SU-DHL-6 (cell line): ENCODE results near the gene PINLYP.

ENCODE experiments used
- H2AFZ ChIP-seq: fragments of 200-600 bp; sonication (generic); 2 replicates; pipeline ENCODE4 v1.6.1; 2014; ENCODE audit warnings: low read depth, mild to moderate bottlenecking, moderate library complexity, mixed read lengths, antibody characterized with exemption, low read length; ENCODE audit not compliant: severe bottlenecking
- H3F3A ChIP-seq: fragments of 200-600 bp; shearing (Covaris generic); 2 replicates; pipeline ENCODE4 v1.6.0; 2016; ENCODE audit warnings: antibody characterized with exemption, mild to moderate bottlenecking; ENCODE audit not compliant: insufficient read depth
- H3K27ac ChIP-seq: fragments of 200-600 bp; sonication (generic); 2 replicates; pipeline ENCODE4 v1.5.1; 2016; ENCODE audit warnings: low read depth, mild to moderate bottlenecking, low read length, moderate library complexity, mixed read lengths
- H3K27me3 ChIP-seq: fragments of 200-600 bp; sonication (generic), shearing (Covaris generic); 2 replicates; pipeline ENCODE4 v1.6.0; 2014; ENCODE audit warnings: mild to moderate bottlenecking, low read length
- H3K36me3 ChIP-seq: fragments of 200-600 bp; sonication (generic); 2 replicates; pipeline ENCODE4 v1.6.1; 2014; ENCODE audit warnings: mild to moderate bottlenecking, low read length, mixed read lengths
- H3K4me2 ChIP-seq: fragments of 300-600, 200-600 bp; shearing (Covaris generic), sonication (generic); 2 replicates; pipeline ENCODE4 v1.6.0; 2014; ENCODE audit warnings: low read length, low read depth, mild to moderate bottlenecking; ENCODE audit not compliant: poor library complexity, severe bottlenecking
- H3K4me3 ChIP-seq: fragments of 200-600 bp; sonication (generic); 2 replicates; pipeline ENCODE4 v1.5.1; 2014; ENCODE audit warnings: antibody characterized with exemption, low read length, mild to moderate bottlenecking, mixed read lengths; ENCODE audit not compliant: insufficient read depth, poor library complexity, severe bottlenecking
- H3K79me2 ChIP-seq: fragments of 200-600 bp; sonication (generic); 2 replicates; pipeline ENCODE4 v1.6.1; 2014; ENCODE audit warnings: mild to moderate bottlenecking, low read length, moderate library complexity; ENCODE audit not compliant: insufficient read depth
- H3K9ac ChIP-seq: fragments of 200-600 bp; sonication (generic); 2 replicates; pipeline ENCODE4 v1.7.0; 2014; ENCODE audit warnings: mild to moderate bottlenecking, low read length
- H3K9me2 ChIP-seq: fragments of 200-600 bp; sonication (generic); replicated peaks from 2 replicates; pipeline ENCODE4 v1.6.1; 2014; ENCODE audit warnings: low read length; ENCODE audit not compliant: insufficient read depth
- H3K9me3 ChIP-seq: fragments of 200-600 bp; sonication (generic); 2 replicates; pipeline ENCODE4 v1.6.1; 2014; ENCODE audit warnings: low read length, mixed read lengths; ENCODE audit not compliant: insufficient read depth
- H4K20me1 ChIP-seq: fragments of 200-600 bp; sonication (generic); 2 replicates; pipeline ENCODE4 v1.6.1; 2014; ENCODE audit warnings: low read depth, mild to moderate bottlenecking, antibody characterized with exemption, low read length, moderate library complexity, mixed read lengths
- CTCF ChIP-seq: fragments of 200-600 bp; sonication (generic); IDR thresholded peaks from one replicate; pipeline ENCODE4 v1.5.1; 2017; ENCODE audit warnings: antibody characterized with exemption, mild to moderate bottlenecking, low read length, moderate library complexity; ENCODE audit not compliant: insufficient read depth, poor library complexity, severe bottlenecking
- EZH2phosphoT487 ChIP-seq: fragments of 200-600 bp; sonication (generic), shearing (Covaris generic); conservative IDR thresholded peaks from 2 replicates; pipeline ENCODE4 v1.6.1; 2018; ENCODE audit warnings: mild to moderate bottlenecking, antibody characterized with exemption, low read length, moderate library complexity, mixed read lengths

PINLYP gene

DNA sequence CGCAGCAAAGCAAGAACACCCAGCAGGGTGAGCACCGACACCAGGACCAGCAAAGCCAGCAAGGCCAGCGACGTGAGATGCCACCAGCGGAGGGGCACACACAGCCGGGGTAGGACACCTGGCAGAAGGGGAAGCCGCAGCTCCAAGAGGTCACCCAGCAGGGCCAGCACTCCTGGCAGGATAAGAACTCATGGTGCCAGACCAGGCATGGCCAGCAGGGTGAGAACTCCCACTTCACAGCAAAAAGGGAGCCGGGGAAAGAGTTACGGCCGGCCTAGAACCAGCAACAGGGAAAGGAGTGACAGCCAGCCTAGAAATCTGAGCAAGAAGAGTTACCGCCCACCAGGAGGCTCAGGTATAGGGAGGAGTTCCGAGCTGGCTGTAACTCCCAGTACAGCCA lies 36.8 kb downstream of the PINLYP start:
- Histone ChIP-seq H3K27me3 (no peaks in the 10 kb centered on the region), H3K9ac (no peak overlapping the region), H3K27ac (no peak overlapping the region), H2AFZ (no peak overlapping the region), H3F3A (no peaks in the 10 kb centered on the region), H3K36me3 (no peaks in the 10 kb centered on the region), H3K4me2 (no peak overlapping the region), H3K4me3 (no peak overlapping the region), H3K9me2 (no peaks in the 10 kb centered on the region), H3K79me2 (peaks cover 38% of the 10 kb centered on the region), H4K20me1 (no peaks in the 10 kb centered on the region), H3K9me3 (no peaks in the 10 kb centered on the region)
- TF ChIP-seq CTCF, result no peak
- TF ChIP-seq EZH2phosphoT487, result no peak

DNA sequence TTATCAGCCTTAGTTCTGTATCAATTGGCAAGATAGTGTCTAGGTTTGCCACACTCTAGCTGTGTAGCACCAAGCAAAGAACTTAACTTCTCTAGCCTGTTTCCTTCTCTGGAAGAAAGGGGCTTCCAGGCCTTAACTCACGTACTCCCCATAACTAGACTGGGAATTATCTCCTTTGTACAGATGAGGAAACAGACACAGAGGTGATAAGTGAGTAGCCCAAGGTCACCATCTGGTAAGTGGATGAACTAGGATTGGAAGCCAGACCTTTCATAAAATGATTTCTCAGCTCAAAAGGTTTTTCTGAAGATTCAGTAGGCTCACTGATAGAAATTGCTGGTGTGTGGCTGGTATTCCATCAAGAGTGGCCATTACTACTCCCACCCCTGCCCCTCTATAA lies 40.7 kb downstream of the PINLYP start:
- no peak for TF ChIP-seq CTCF
- no peak for TF ChIP-seq EZH2phosphoT487
- Histone ChIP-seq H2AFZ (no peak overlapping the region), H3K36me3 (no peaks in the 10 kb centered on the region), H3K27ac (0 out of 2 replicates have a peak overlapping the region, but pooled peaks have one; percentile 2), H3K4me3 (no peak overlapping the region), H3K9me2 (no peaks in the 10 kb centered on the region), H3K9ac (no peak overlapping the region), H3K9me3 (no peaks in the 10 kb centered on the region), H3F3A (peaks cover 10% of the 10 kb centered on the region; the same call in 1 of the 2 replicates), H3K4me2 (no peak overlapping the region), H3K27me3 (no peaks in the 10 kb centered on the region), H4K20me1 (no peaks in the 10 kb centered on the region), H3K79me2 (peaks cover 44% of the 10 kb centered on the region)

DNA sequence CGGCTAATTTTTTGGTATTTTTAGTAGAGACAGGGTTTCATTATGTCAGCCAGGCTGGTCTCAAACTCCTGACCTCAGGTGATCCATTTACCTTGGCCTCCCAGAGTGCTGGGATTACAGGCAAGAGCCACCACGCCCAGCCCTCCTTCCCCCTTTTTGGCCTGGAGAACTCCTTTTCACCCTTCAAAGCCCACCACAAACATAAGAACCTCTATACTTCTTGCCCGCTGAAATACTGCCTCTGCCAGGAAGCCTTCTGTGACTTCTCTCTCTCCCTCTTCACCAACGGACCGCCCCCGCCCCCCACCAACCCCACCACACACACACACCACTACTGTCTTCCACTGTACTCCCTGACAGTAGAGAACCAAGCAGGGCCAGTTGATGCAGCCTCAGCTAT lies 41.4 kb downstream of the PINLYP start:
- TF ChIP-seq EZH2phosphoT487 (no peak), CTCF (no peak)
- H3K27ac ChIP-seq, result no peak overlapping the region
- no peaks in the 10 kb centered on the region for H4K20me1 ChIP-seq
- H3K4me2 ChIP-seq, result no peak overlapping the region
- no peaks in the 10 kb centered on the region for H3K9me2 ChIP-seq
- no peak overlapping the region for H3K9ac ChIP-seq
- H3K9me3 ChIP-seq, result no peaks in the 10 kb centered on the region
- peaks cover 17% of the 10 kb centered on the region; the same call in 1 of the 2 replicates for H3F3A ChIP-seq
- no peaks in the 10 kb centered on the region for H3K27me3 ChIP-seq
- H3K4me3 ChIP-seq, result no peak overlapping the region
- no peaks in the 10 kb centered on the region for H3K36me3 ChIP-seq
- no peak overlapping the region for H2AFZ ChIP-seq
- H3K79me2 ChIP-seq, result peaks cover 40% of the 10 kb centered on the region
